ENCODE measurements around the gene ADORA1. TPM values are rescaled to one million over a fixed set of nuclear protein-coding genes. Genes with fewer than 3 reads are reported as not detected.

Gene ADORA1
- polyA plus RNA-seq, 1 of the 3 experiments (the other 2 are of a cell fraction) = 4.8 TPM

- no peaks in the 10 kb centered on the region for H3F3A ChIP-seq (replicated peaks; ENCODE audit: insufficient read depth)
- no peak overlapping the region for H3K4me2 ChIP-seq
- H3K27ac ChIP-seq (ENCODE audit: low read depth in 2 of 2, low read length in 1 of 2) = no peak overlapping the region
- TF ChIP-seq EZH2phosphoT487 (IDR thresholded peaks at IDR 0.05; ENCODE audit: borderline replicate concordance, low read depth) (no peak), RFX5 (IDR thresholded peaks at IDR 0.05; ENCODE audit: low read length) (no peak), MXI1 (IDR thresholded peaks at IDR 0.05; ENCODE audit: low read depth, low read length) (no peak)
- H2AFZ ChIP-seq (ENCODE audit: low read depth) = no peak overlapping the region
- H3K4me3 ChIP-seq (ENCODE audit: low read depth in 2 of 2, low read length in 1 of 2) = no peak overlapping the region
- no peaks in the 10 kb centered on the region for H3K79me2 ChIP-seq (ENCODE audit: insufficient read depth)
- H3K4me1 ChIP-seq (ENCODE audit: control insufficient read depth in 1 of 2, insufficient read depth in 2 of 2, low read depth in 1 of 2, low read length in 1 of 2) = no peaks in the 10 kb centered on the region; a peak in 1 of 4 replicates
- no peaks in the 10 kb centered on the region for H3K36me3 ChIP-seq (replicated peaks in 1 of 2; ENCODE audit: control insufficient read depth in 1 of 2, insufficient read depth in 2 of 2, low read length in 1 of 2)
- CTCF ChIA-PET = interaction anchor here (1.0 to 3.5 kb wide), 8 partner anchors 9 to 133 kb away, joined by 3 to 18 read pairs (median 4); no protein-coding TSS in a partner anchor
- no peaks in the 10 kb centered on the region for H4K20me1 ChIP-seq (ENCODE audit: insufficient read depth)
- H3K9ac ChIP-seq = no peak overlapping the region
- no peaks in the 10 kb centered on the region for H3K9me2 ChIP-seq
- 78% methylated on average over 10 of the region's 11 CpGs for WGBS (ENCODE audit: low lambda C conversion rate)
- DNase-seq = no peak
- POLR2A ChIA-PET = no interaction called here
- H3K9me3 ChIP-seq = no peaks in the 10 kb centered on the region
- H3K27me3 ChIP-seq (ENCODE audit: insufficient read depth) = no peaks in the 10 kb centered on the region
Observed at GRCh38 chr1:203082571-203083462, 44.7 kb upstream of the ADORA1 start.

GRCh38 chr1:203083463-203083921, 44.0 kb upstream of the ADORA1 start:
- no peaks in the 10 kb centered on the region for H3K79me2 ChIP-seq (ENCODE audit: insufficient read depth)
- H3K27me3 ChIP-seq (ENCODE audit: insufficient read depth) = no peaks in the 10 kb centered on the region
- 75% methylated on average over 10 of the region's 11 CpGs for WGBS (ENCODE audit: low lambda C conversion rate)
- H3K4me3 ChIP-seq (ENCODE audit: low read depth in 2 of 2, low read length in 1 of 2) = no peak overlapping the region
- H3K4me2 ChIP-seq = no peak overlapping the region
- no peaks in the 10 kb centered on the region for H3F3A ChIP-seq (replicated peaks; ENCODE audit: insufficient read depth)
- H4K20me1 ChIP-seq (ENCODE audit: insufficient read depth) = no peaks in the 10 kb centered on the region
- CTCF ChIA-PET = interaction anchor here (0.6 to 3.5 kb wide), 7 partner anchors 10 to 789 kb away, joined by 3 to 18 read pairs (median 3); no protein-coding TSS in a partner anchor
- H3K9ac ChIP-seq = no peak overlapping the region
- no peaks in the 10 kb centered on the region; a peak in 1 of 4 replicates for H3K4me1 ChIP-seq (ENCODE audit: control insufficient read depth in 1 of 2, insufficient read depth in 2 of 2, low read depth in 1 of 2, low read length in 1 of 2)
- TF ChIP-seq YY1 (IDR thresholded peaks at IDR 0.05; ENCODE audit: low read depth) (no peak), REST (IDR thresholded peaks at IDR 0.05; ENCODE audit: low read depth, low read length) (no peak), TCF12 (IDR thresholded peaks at IDR 0.05) (no peak)
- H3K27ac ChIP-seq (ENCODE audit: low read depth in 2 of 2, low read length in 1 of 2) = no peak overlapping the region
- DNase-seq = no peak
- POLR2A ChIA-PET = no interaction called here
- no peaks in the 10 kb centered on the region for H3K9me3 ChIP-seq
- no peak overlapping the region for H2AFZ ChIP-seq (ENCODE audit: low read depth)
- H3K9me2 ChIP-seq = no peaks in the 10 kb centered on the region
- H3K36me3 ChIP-seq (replicated peaks in 1 of 2; ENCODE audit: control insufficient read depth in 1 of 2, insufficient read depth in 2 of 2, low read length in 1 of 2) = no peaks in the 10 kb centered on the region

Data from SK-N-SH (cell line).